Measurements from ENCODE around the gene NRG3.

GRCh38 chr10:82321724-82322123 lies 446.7 kb downstream of the NRG3 start:
- TF ChIP-seq CTCF (IDR thresholded peaks at IDR 0.05) (no peak), POLR2A (IDR thresholded peaks at IDR 0.05; ENCODE audit: low read depth) (no peak), POLR2AphosphoS5 (IDR thresholded peaks at IDR 0.05) (no peak), EP300 (IDR thresholded peaks at IDR 0.05) (no peak)

Measured in esophagus muscularis mucosa (tissue), 4 donors.